MCF 10A (cell line): Measurements from ENCODE around the gene GABARAPL2. TPM values are rescaled to one million over a fixed set of nuclear protein-coding genes. Genes with fewer than 3 reads are reported as not detected.
"Not testable (repeated sequence)": the region's sequence is repeated elsewhere in the genome, so short reads cannot be mapped to it uniquely, and the experiment has no call there.

ENCODE experiments used
- BruUV-seq: library from RNA; stranded (reverse); fragments of 400-500 nt; replicated peaks from 2 replicates; lab custom pipeline; 2021; lab: Mats Ljungman, UMichigan
- CTCF ChIA-PET: fragments of 300-600 bp; sonication (Branson Sonifier 250); formaldehyde crosslinking; extraction: SDS; loops from one replicate; lab custom pipeline; 2021; ENCODE audit warnings: antibody characterized with exemption, inconsistent platforms; lab: Yijun Ruan, JAX
- POLR2A ChIA-PET: fragments of 300-600, 350-650 bp; sonication (Branson Sonifier 250); formaldehyde crosslinking; extraction: SDS; loops from one replicate; lab custom pipeline; 2020; ENCODE audit warnings: antibody characterized with exemption, inconsistent platforms; lab: Yijun Ruan, JAX
- DNase-seq: peaks from one replicate; pipeline ENCODE4 v3.0.0-alpha.2; 2018; ENCODE audit not compliant: unreplicated experiment
- H3K27ac Mint-ChIP-seq: one replicate; pipeline ENCODE4 v1.8.0; 2022; ENCODE audit warnings: mild to moderate bottlenecking, low read depth, mixed read lengths; ENCODE audit not compliant: unreplicated experiment
- H3K27me3 Mint-ChIP-seq: one replicate; pipeline ENCODE4 v1.8.0; 2022; ENCODE audit warnings: mixed read lengths; ENCODE audit not compliant: insufficient read depth, unreplicated experiment
- H3K36me3 Mint-ChIP-seq: one replicate; pipeline ENCODE4 v1.8.0; 2022; ENCODE audit warnings: mild to moderate bottlenecking, moderate library complexity, mixed read lengths; ENCODE audit not compliant: insufficient read depth, unreplicated experiment
- H3K4me1 Mint-ChIP-seq: one replicate; pipeline ENCODE4 v1.8.0; 2022; ENCODE audit warnings: mixed read lengths; ENCODE audit not compliant: insufficient read depth, unreplicated experiment
- H3K4me3 Mint-ChIP-seq: one replicate; pipeline ENCODE4 v1.8.0; 2022; ENCODE audit warnings: mild to moderate bottlenecking, moderate library complexity, mixed read lengths; ENCODE audit not compliant: unreplicated experiment
- H3K9me3 Mint-ChIP-seq: one replicate; pipeline ENCODE4 v1.8.0; 2022; ENCODE audit warnings: mixed read lengths; ENCODE audit not compliant: unreplicated experiment
- intact Hi-C: fragments of 100-400 bp; cut with micrococcal nuclease; formaldehyde crosslinking; loops from 2 replicates; pipeline ENCODE4 v1.14.1; 2022
- total RNA-seq: library from RNA; stranded (reverse); gene quantifications from 2 replicates; pipeline ENCODE4 v1.2.3, GENCODE V29; 2022
- TF ChIP-seq, protein P1 (sequence below): fragments of 200-600 bp; IDR thresholded peaks from one replicate; pipeline ENCODE4 v1.8.0; 2022; ENCODE audit warnings: antibody characterized with exemption, mild to moderate bottlenecking; ENCODE audit not compliant: unreplicated experiment

GABARAPL2 gene
- total RNA-seq, 1 experiment from 2014 or later, result 61.5 TPM

DNA sequence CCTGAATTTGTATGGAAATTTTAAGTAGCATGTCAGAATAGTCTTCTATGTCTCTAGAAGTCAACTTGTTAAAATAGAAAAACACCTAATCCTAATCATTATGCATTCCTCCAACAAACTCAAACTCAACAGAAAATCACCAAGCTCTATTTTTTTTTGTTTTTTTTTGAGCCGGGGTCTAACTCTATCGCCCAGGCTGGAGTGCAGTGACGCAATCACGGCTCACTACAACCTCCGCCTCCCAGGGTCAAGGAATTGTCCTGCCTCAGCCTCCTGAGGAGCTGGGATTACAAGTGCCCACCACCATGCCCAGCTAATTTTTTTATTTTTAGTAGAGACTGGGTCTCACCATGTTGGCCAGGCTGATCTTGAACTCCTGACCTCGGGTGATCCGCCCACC lies 19.9 kb upstream of the GABARAPL2 start:
- no TSS peak for BruUV-seq
- H3K27ac Mint-ChIP-seq, result no peak overlapping the region
- ChIA-PET POLR2A (interaction anchor here (0.6 to 1.0 kb wide), 2 partner anchors 9 to 14 kb away, joined by 3 read pairs; no protein-coding TSS in a partner anchor), CTCF (interaction anchor here (0.7 to 1.1 kb wide), 4 partner anchors 13 to 81 kb away, joined by 3 read pairs; partner anchors contain the start of gene TMEM170A)
- H3K27me3 Mint-ChIP-seq, result no peaks in the 10 kb centered on the region
- DNase-seq, result no peak
- peaks cover 31% of the 10 kb centered on the region for H3K36me3 Mint-ChIP-seq
- TF ChIP-seq, protein P1, sequence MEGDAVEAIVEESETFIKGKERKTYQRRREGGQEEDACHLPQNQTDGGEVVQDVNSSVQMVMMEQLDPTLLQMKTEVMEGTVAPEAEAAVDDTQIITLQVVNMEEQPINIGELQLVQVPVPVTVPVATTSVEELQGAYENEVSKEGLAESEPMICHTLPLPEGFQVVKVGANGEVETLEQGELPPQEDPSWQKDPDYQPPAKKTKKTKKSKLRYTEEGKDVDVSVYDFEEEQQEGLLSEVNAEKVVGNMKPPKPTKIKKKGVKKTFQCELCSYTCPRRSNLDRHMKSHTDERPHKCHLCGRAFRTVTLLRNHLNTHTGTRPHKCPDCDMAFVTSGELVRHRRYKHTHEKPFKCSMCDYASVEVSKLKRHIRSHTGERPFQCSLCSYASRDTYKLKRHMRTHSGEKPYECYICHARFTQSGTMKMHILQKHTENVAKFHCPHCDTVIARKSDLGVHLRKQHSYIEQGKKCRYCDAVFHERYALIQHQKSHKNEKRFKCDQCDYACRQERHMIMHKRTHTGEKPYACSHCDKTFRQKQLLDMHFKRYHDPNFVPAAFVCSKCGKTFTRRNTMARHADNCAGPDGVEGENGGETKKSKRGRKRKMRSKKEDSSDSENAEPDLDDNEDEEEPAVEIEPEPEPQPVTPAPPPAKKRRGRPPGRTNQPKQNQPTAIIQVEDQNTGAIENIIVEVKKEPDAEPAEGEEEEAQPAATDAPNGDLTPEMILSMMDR, result no peak
- intact Hi-C loops, result no loop called here
- H3K4me1 Mint-ChIP-seq, result no peaks in the 10 kb centered on the region
- H3K4me3 Mint-ChIP-seq, result no peak overlapping the region
- no peaks in the 10 kb centered on the region for H3K9me3 Mint-ChIP-seq

DNA sequence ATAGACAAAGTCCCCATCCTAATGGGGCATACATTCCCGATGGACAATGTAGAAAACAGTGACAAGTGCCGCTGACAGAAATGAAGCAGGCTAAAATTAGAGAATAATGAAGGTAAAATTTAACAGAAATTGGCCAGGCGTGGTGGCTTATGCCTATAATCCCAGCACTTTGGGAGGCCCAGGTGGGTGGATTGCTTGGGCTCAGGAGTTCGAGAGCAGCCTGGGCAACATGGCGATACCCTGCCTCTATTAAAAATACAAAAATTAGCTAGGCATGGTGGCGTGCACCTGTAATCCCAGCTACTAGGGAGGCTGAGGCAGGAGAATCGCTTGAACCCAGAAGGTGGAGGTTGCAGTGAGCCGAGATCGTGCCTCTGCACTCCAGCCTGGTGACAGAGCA lies 17.7 kb upstream of the GABARAPL2 start:
- H3K27ac Mint-ChIP-seq, POLR2A ChIA-PET, H3K9me3 Mint-ChIP-seq, BruUV-seq, DNase-seq, H3K4me1 Mint-ChIP-seq, intact Hi-C loops, H3K4me3 Mint-ChIP-seq, H3K27me3 Mint-ChIP-seq: not testable (repeated sequence)
- CTCF ChIA-PET, result interaction anchor here (2.4 kb wide), 1 partner anchor 31 kb away, joined by 17 read pairs; no protein-coding TSS in a partner anchor
- peaks cover 22% of the 10 kb centered on the region for H3K36me3 Mint-ChIP-seq

DNA sequence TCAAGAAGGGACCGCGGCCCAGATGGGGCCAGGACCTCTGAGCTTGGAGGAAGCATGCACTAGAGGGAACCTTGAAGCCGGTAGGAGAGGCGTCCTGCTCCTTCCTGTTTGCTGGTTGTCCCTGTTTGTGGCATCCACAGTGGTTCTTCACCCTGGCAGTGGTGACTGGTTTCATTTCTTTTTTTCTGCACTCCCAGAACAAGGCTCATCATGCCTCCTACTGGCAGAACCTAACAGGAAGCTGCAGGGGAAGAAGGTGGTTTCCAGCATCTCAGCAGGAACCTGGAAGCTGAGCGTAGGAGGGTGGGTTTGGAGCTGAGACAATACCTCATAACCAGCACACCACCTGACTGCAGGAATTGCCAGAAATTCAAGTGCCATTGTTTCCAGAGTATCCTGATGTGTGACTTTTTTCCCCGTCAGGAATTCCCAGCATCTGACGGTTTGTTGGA lies 15.9 kb upstream of the GABARAPL2 start:
- Mint-ChIP-seq H3K27ac (no peak overlapping the region), H3K4me3 (peak overlapping the region; percentile 43), H3K36me3 (peaks cover 10% of the 10 kb centered on the region), H3K4me1 (no peaks in the 10 kb centered on the region), H3K27me3 (no peaks in the 10 kb centered on the region), H3K9me3 (no peaks in the 10 kb centered on the region)
- POLR2A ChIA-PET, result interaction anchor here (0.6 to 1.6 kb wide), 8 partner anchors 28 to 279 kb away, joined by 3 to 5 read pairs (median 4); partner anchors contain the start of genes KARS1 and TERF2IP
- BruUV-seq, result no TSS peak
- intact Hi-C loops, result loop anchor here (1.0 to 2.0 kb wide), 2 partner anchors 33 to 79 kb away; no protein-coding TSS in a partner anchor
- TF ChIP-seq, protein P1, result peak; percentile 47
- peak; percentile 82 for DNase-seq
- CTCF ChIA-PET, result interaction anchor here (0.5 to 3.3 kb wide), 22 partner anchors 9 to 148 kb away, joined by 3 to 21 read pairs (median 4); no protein-coding TSS in a partner anchor

- Mint-ChIP-seq H3K27ac (no peak overlapping the region), H3K36me3 (no peaks in the 10 kb centered on the region), H3K27me3 (no peaks in the 10 kb centered on the region), H3K4me1 (peaks cover 6% of the 10 kb centered on the region), H3K4me3 (no peak overlapping the region), H3K9me3 (no peaks in the 10 kb centered on the region)
- TF ChIP-seq, protein P1, result no peak
- DNase-seq, result no peak
- ChIA-PET POLR2A (interaction anchor here (0.6 to 6.2 kb wide), 6 partner anchors 10 to 248 kb away, joined by 3 to 116 read pairs (median 4); partner anchors contain the start of genes GABARAPL2, KARS1 and TERF2IP), CTCF (interaction anchor here (0.5 to 2.3 kb wide), 5 partner anchors 31 to 88 kb away, joined by 3 to 11 read pairs (median 6); no protein-coding TSS in a partner anchor)
- BruUV-seq, result no TSS peak
- intact Hi-C loops, result no loop called here
These were observed 13.2 kb upstream of the GABARAPL2 start for GRCh38 chr16:75552951-75553350.
